Sigmoid colon (tissue), 3 donors: Measurements from ENCODE around the gene PRKCA.

Source experiments
- POLR2A ChIP-seq, 2 donors: fragments of 450-650 bp; IDR thresholded peaks; one replicate each; pipeline ENCODE4 v1.6.1; 2016; ENCODE audit warnings: antibody characterized with exemption in 2 of 2, mild to moderate bottlenecking in 2 of 2, moderate library complexity in 2 of 2
- TF ChIP-seq, protein P1 (sequence below), 4 experiments: fragments of 450-650 bp in 3 of 4; fragments of 200-600 bp in 1 of 4; IDR thresholded peaks; one replicate each; pipeline ENCODE4 v1.5.1; 2016 to 2019; ENCODE audit warnings: antibody characterized with exemption in 4 of 4, mild to moderate bottlenecking in 3 of 4, moderate library complexity in 2 of 4

DNA sequence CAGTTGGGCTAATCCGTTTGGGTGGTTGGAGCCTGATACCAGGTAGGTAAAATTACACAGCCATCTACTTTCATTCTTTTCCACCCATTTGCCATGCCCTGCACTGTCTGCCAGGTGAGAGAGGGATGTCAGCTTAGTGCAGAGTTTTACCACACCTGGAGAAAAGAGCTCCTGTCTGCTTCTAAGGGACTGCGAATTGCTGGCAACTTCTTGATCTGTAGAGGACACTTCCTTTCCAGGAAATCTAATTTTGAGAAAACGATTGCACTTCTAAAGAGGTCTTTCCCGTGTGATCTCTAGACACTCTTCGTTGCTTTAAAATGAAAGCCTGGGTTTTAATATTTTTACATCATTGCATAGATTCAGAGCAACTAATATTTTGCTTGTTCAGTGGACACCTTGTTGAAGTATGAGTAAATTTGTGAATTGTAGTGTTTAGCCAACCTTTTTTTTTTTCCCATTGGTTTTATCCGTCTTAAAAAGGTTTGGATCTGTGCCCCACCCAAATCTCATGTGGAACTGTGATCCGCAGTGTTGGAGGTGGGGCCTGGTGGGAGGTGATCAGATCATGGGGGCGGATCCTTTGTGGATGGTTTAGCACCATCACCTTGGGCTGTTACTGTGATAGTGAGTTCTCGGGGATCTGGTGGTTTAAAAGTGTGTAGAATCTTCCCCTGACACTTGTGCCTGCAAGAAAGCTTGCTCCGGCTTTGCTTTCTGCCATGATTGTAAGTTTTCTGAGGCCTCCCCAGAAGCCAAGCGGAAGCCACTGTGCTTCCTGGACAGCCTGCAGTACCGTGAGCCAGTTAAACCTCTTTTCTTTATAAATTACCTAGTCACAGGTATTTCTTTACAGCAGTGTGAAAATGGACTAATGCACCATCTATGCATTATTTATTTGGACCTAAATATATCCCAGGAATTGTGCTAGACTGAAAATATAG lies 104.6 kb downstream of the PRKCA start:
- TF ChIP-seq, protein P1, sequence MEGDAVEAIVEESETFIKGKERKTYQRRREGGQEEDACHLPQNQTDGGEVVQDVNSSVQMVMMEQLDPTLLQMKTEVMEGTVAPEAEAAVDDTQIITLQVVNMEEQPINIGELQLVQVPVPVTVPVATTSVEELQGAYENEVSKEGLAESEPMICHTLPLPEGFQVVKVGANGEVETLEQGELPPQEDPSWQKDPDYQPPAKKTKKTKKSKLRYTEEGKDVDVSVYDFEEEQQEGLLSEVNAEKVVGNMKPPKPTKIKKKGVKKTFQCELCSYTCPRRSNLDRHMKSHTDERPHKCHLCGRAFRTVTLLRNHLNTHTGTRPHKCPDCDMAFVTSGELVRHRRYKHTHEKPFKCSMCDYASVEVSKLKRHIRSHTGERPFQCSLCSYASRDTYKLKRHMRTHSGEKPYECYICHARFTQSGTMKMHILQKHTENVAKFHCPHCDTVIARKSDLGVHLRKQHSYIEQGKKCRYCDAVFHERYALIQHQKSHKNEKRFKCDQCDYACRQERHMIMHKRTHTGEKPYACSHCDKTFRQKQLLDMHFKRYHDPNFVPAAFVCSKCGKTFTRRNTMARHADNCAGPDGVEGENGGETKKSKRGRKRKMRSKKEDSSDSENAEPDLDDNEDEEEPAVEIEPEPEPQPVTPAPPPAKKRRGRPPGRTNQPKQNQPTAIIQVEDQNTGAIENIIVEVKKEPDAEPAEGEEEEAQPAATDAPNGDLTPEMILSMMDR (IDR thresholded peaks at IDR 0.05): no peak
- TF ChIP-seq POLR2A (IDR thresholded peaks at IDR 0.05): no peak
